GM19025 (cell line): ENCODE data around the gene FGGY.
"Not testable (repeated sequence)": the region's sequence is repeated elsewhere in the genome, so short reads cannot be mapped to it uniquely, and the experiment has no call there.

Experiments used
- ATAC-seq: cut with Tn5 transposase; IDR thresholded peaks from one replicate; pipeline ENCODE4 v1.9.1; 2021; ENCODE audit warnings: mild to moderate bottlenecking, low read depth, moderate library complexity; ENCODE audit not compliant: unreplicated experiment

FGGY gene

GRCh38 chr1:59556802-59557548 lies 260.1 kb downstream of the FGGY start:
- ATAC-seq: no peak

GRCh38 chr1:59557549-59557885 lies 260.6 kb downstream of the FGGY start:
- no peak for ATAC-seq

GRCh38 chr1:59558580-59558979 lies 261.7 kb downstream of the FGGY start:
- ATAC-seq: not testable (repeated sequence)

GRCh38 chr1:59560807-59561450 lies 264.0 kb downstream of the FGGY start:
- ATAC-seq: no peak

- no peak for ATAC-seq
Measured at GRCh38 chr1:59561796-59562195, 264.9 kb downstream of the FGGY start.

GRCh38 chr1:59564192-59564891 lies 267.4 kb downstream of the FGGY start:
- no peak for ATAC-seq

- no peak for ATAC-seq
Measured at GRCh38 chr1:59565611-59566410, 268.9 kb downstream of the FGGY start.

- ATAC-seq: no peak
Measured at GRCh38 chr1:59568158-59568935, 271.5 kb downstream of the FGGY start.

GRCh38 chr1:59569198-59569597 lies 272.3 kb downstream of the FGGY start:
- ATAC-seq: no peak

GRCh38 chr1:59570524-59570923 lies 273.6 kb downstream of the FGGY start:
- ATAC-seq: no peak

GRCh38 chr1:59574085-59574484 lies 277.2 kb downstream of the FGGY start:
- no peak for ATAC-seq

- peak; percentile 76 for ATAC-seq
Measured at GRCh38 chr1:59577774-59578173, 280.9 kb downstream of the FGGY start.

- ATAC-seq: no peak
Measured at GRCh38 chr1:59579222-59579621, 282.3 kb downstream of the FGGY start.

- no peak for ATAC-seq
Measured at GRCh38 chr1:59580257-59580656, 283.4 kb downstream of the FGGY start.

GRCh38 chr1:59592410-59592809 lies 295.5 kb downstream of the FGGY start:
- not testable (repeated sequence) for ATAC-seq

GRCh38 chr1:59592924-59593323 lies 296.0 kb downstream of the FGGY start:
- no peak for ATAC-seq

GRCh38 chr1:59593798-59594790 lies 297.2 kb downstream of the FGGY start:
- no peak for ATAC-seq

GRCh38 chr1:59595774-59596173 lies 298.9 kb downstream of the FGGY start:
- ATAC-seq: no peak

- no peak for ATAC-seq
Measured at GRCh38 chr1:59596432-59596831, 299.5 kb downstream of the FGGY start.
